ENCODE results near the gene NCAM2. TPM values are rescaled to one million over a fixed set of nuclear protein-coding genes. Genes with fewer than 3 reads are reported as not detected.

NCAM2 gene
- total RNA-seq, 4 donors from 2014 or later: 0.31 to 2.3 (median 1.7) TPM

DNA sequence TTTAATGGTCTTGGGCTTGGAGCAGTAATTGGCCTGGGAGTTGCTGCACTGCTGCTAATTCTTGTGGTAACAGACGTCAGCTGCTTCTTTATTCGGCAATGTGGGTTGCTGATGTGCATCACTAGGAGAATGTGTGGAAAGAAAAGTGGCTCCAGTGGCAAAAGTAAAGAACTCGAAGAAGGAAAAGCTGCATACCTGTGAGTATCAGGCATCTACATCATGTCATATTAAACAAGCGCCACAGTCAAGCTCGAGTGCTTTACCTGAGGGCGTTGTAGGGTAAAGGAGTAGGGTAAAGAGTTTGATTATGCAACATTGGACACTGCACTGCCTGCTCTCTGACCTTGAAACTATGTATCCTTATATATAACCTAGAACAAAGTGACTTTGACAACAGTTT lies 510.6 kb downstream of the NCAM2 start:
- DNase-seq (ENCODE audit: low spot score): no peak
- TF ChIP-seq, protein P1, sequence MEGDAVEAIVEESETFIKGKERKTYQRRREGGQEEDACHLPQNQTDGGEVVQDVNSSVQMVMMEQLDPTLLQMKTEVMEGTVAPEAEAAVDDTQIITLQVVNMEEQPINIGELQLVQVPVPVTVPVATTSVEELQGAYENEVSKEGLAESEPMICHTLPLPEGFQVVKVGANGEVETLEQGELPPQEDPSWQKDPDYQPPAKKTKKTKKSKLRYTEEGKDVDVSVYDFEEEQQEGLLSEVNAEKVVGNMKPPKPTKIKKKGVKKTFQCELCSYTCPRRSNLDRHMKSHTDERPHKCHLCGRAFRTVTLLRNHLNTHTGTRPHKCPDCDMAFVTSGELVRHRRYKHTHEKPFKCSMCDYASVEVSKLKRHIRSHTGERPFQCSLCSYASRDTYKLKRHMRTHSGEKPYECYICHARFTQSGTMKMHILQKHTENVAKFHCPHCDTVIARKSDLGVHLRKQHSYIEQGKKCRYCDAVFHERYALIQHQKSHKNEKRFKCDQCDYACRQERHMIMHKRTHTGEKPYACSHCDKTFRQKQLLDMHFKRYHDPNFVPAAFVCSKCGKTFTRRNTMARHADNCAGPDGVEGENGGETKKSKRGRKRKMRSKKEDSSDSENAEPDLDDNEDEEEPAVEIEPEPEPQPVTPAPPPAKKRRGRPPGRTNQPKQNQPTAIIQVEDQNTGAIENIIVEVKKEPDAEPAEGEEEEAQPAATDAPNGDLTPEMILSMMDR (IDR thresholded peaks at IDR 0.05): no peak
- no peak for ATAC-seq (ENCODE audit: low FRiP score)

DNA sequence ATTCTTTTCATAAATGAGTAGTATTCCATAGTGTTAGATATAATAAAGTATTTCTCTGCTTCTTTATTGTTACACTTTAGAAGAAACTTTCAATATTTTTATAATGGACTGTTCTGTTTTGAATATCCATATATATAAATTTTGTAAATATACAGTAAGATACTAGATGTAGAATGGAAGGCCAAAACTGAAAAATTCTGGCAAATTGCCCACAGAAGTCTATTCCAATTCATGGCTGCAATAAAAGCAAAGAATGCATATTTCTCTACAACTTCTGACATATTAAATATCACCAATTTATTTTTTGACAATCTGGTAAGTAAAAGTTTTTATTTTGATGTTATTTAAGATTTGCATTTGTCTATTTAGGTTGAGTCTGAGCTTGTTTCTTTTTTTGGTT lies 532.5 kb downstream of the NCAM2 start:
- DNase-seq (ENCODE audit: low spot score) (no peak), ATAC-seq (ENCODE audit: low FRiP score) (no peak)
- TF ChIP-seq, protein P1 (IDR thresholded peaks at IDR 0.05): no peak

DNA sequence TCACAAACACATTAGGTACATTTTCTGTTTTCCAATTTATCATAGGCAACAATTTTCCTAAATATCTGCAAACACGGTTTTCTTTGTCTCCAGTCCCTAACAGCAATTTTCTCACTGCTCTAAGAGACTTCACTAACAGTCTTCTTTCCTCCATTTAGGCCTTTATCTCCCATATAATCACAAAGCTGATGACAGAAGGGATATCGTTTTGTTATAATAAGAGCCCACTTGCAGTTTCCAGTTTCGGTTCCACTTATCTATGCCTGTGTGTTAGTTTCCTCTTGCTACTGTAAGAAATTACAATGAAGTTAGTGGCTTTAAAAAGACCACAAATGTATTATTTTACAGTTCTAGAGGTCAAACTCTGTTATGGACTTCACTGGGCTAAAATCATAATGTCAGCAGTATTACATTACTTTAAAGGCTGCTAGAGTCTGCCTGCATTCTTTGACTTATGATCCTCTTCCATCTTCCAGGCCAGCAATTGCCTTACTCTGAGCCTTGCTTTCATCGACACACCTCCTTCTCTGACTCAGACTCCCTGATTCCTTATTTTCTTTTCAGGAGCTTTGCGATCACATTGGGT lies 549.3 kb downstream of the NCAM2 start:
- TF ChIP-seq, protein P1 (IDR thresholded peaks at IDR 0.05): no peak

DNA sequence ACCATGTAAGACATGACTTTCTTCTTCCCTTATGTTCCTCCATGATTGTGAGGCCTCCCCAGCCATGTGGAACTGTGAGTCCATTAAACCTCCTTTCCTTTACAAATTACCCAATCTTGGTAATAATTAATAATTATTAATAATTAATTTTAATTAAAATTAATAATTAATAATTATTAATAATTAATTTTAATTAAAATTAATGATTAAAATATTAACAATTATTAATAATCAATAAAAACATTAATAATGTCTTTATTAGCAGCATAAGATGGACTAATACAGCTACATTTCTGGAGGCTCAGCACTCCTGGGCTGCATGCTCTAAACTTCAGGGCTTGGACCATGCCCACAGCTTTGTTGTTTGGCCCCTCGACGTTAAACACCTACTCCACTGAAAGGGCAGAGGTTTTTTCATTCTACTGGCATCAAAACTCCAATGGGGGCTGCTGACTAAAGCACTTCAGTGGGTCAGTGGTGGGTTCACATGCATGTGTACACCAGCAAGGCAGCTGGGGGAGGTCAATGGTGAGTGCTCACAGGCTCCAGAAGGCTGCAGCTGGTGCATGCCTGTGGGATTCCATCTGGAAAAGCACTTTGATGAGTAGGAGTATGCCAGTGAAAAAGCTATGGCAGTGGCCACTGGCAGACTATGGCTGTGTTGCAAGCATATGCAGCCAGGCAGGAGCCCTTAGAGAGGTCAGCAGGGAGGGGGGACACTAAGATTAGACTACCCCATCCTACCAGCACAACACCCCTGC lies 561.3 kb downstream of the NCAM2 start:
- DNase-seq (ENCODE audit: low spot score) (no peak), ATAC-seq (ENCODE audit: low FRiP score) (no peak)
- TF ChIP-seq, protein P1 (IDR thresholded peaks at IDR 0.05): no peak

More for the DNA sequence above, 549.3 kb downstream of the NCAM2 start:
- DNase-seq (ENCODE audit: low spot score) (no peak), ATAC-seq (ENCODE audit: low FRiP score) (no peak)
